GM04503 (cell line): ENCODE data around the gene PI3.

Source experiments
- DNase-seq: peaks from one replicate; pipeline ENCODE4 v3.0.0-alpha.2; 2012; ENCODE audit warnings: low read depth

PI3 gene

DNA sequence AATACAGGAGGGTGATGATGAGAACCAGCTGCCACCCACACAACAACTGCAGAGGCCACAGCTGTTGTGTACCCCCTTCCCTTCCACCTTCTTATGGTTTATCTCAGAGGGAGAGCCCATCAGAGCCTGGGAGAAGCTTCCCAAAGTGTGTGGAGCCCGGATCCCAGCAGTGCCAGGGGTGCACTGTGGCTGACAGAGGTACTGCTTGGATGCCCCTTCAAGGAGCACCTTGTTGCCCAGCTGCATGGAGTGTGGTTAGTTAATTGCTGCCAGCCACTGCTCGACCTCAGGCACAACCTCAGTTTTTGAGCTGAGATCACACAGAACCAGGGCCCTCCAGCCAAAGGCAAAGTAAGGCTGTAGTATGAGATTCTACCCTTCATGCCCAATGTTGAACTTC lies 13.0 kb downstream of the PI3 start:
- no peak for DNase-seq

DNA sequence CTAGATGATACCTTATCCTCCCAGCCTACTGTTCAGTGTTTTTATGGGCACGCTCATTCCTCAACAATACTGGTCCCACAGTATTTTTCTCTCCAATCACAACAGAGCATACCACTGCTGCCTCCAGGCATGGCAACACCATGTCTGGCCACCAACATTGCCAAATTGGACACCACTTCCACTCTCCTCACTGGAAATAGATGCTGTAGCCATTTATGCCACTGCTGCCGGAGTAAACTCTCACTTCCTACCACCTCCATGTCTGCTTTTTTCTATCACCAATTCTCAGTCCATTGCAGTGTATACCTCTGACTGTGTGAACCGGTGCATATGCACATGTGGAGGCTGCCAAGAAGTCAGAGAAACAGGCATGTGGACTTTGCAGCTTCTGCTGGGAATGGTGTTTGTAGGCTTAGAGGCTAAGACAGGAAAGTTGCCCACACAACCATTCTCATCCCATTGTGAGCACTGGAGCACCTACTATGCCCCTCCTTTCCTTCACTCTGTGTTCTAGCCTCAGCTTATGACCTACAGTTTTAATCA lies 14.4 kb downstream of the PI3 start:
- DNase-seq: no peak

DNA sequence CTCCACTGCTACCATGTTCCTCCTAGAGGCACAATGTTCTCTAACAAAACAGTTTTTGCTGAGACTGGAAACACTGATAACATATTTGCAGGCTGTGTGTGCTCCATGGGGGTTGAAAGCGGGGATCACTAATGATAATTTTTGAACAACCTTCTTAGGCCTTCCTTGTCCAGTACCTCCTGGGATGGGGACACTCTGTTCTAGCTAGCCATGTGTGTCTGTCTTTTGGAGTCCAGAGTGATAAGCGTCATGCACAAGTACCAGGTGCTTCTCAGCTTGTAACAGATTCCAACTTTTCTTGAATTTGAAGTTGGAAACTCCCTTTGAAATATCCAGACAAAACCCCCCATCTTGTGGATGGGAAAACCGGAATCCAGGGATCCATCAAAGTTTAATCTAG lies 15.2 kb downstream of the PI3 start:
- no peak for DNase-seq

DNA sequence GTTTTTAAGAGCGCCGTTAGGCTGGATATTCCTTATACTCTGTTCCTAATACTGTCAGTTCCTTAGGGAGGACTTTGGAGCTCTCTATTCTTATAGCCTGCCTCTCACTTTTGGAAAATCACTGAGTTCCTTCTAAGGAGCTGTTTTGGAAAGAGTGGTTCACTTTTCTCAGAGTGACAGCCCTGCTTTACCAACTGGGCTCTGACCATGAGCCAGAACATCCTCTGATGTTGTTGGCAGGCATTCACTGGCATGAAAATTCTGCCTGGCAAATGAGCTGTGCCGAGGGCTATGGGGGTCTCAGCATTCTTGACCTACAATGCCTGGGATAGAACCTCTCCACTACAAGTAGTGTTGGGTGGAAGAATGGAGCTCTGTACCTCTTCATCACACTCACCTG lies 17.2 kb downstream of the PI3 start:
- DNase-seq: no peak

DNA sequence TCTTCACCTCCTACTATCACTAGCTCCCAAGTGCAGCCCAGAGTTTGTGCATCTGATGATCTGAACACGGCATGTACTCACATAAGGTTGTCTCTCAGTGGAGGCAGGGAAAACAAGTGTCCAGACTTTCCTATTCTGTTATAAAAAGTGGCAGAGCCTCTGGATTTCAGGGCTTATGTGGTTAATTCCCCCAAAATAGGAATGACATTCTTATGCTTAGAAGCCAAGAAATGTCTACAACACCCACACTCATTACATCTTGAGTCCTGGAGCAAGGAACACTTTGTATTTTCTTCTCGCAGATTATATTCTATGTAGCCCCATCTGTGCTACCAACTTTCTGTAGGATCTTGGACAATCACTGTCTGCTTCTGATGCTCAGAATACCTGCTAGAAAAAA lies 18.6 kb downstream of the PI3 start:
- DNase-seq: no peak

DNA sequence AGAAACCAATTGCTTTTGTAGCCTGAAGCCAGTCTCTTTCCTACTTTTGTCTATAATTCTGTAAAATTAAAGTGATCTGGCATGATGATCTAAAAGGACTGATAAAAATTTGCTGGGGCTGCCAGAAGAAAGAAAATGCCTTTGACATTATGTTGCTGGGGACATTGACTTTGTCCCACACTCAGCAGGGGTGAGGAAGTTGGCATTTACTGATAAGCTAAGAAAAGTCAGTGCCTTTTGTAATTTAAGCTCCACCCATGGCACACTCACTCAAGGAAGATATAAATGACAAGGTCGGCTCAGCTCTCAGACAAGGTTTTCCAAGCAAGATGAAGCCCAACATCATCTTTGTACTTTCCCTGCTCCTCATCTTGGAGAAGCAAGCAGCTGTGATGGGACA lies 32.0 kb downstream of the PI3 start, which contains the start of gene SEMG1:
Gene SEMG1 (plus strand): TSS at position 309 of the 400 bp plus-strand sequence. CDS start 21 bp downstream, at position 330.
- DNase-seq: no peak

DNA sequence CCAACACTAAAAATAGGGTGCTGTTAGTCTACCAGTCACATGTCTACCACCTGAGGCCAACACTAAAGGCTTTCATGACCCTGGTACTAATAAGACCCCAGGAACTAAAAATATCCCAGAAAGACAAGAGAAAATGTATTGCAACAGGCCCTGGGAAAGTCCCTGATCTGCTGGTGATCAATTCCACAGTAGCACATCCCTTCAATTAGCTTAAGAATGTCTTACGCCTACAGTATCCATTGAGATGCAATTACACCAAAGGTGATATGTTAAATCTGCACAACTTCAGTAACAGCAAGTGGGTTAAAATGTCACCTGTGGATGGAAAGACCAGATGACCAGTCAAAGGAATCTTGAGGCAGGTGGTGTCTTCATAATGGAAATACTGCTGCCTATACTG lies 35.2 kb downstream of the PI3 start:
- no peak for DNase-seq

DNA sequence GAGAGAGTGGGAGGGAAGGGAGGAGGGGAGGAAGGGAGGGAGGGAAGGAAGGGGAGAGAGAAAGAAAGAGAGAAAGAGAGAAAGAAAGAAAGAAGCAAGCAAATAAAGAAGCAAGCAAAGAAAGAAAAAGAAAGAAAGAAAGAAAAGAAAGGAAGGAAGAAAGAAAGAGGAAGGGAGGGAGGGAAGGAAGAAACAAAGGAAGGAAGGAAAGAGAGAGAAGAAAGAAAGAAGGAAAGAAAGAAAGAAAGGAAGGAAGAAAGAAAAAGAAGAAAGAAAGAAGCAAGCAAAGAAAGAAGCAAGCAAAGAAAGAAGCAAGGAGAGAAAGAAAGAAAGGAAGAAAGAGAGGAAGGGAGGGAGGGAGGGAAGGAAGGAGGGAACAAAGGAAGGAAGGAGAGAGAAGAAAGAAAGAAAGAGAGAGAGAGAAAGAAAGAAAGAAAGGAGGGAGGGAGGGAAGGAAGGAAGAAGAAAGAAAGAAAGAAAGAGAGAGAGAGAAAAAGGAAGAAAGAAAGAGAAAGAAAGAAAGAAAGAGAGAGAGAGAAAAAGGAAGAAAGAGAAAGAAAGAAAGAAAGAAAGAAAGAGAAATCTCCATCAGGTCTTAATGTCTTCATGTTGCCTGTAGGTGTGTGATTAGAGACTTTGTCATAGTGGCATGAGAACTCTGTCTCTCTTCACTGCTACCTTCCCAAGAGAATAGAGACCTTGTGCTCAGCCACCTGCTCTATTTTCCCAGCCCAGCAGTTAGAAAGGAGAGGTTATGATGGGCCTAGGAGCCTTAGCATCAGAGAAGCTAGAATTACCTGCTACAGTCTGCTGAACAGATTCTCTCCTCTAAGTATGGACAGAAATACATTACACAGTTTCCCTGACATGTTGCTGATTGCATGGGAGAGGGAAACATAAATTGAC lies 37.1 kb downstream of the PI3 start:
- DNase-seq: no peak

DNA sequence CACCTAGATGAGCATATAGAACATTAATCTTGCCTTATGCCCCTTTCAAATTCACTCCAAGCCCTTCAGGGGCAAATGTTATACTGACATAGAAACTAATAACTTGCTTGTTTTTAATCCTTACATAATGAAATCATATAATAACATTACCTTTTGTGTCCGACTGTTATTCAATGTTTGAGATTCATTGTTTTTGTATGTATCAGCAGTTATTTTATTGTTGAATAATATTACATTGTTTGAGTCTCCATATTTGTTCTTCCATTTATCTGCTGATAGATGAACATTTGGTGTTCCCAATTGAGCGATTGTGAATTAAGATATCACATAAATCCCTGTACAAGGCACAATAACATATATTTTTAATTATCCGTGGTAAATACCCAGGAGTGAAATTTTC lies 38.1 kb downstream of the PI3 start:
- no peak for DNase-seq

DNA sequence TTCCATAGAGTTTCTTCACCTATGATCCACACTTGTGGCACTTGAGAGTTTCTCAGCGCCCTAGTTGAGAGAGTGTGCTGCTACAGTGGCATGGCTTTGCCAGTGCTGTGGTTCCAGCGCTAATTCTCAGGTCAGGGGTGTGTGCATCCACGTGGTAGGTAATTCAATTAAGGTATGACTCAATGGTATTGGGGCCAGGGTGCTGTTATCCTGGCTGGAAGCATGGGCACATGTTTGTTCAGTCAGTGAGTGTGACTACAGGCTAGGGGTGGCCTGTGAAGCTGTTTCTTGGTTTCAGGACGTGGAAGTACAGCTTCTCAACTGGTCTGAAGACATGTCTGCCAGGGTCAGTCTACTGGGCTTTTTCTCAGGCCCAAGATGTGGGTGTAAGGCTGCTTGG lies 43.4 kb downstream of the PI3 start:
- DNase-seq: no peak

DNA sequence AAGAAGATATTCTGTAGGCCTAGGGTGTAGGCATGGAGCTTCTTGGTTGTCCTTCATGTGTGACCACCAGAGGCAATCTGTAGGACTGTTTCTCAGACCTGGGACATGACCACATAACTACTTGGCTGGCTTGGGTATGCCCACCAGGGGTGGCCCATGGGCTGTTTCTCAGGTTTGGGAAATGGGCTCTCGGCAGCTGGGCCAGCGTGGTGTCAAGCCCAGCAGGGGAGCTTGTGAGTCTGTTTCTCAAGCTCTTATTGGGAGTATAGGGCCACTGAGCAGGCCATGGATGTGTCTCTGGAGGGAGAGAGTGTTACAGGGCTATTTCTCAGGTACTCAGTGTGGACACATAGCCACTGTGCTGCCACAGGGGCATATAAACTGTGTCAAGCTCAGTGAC lies 43.9 kb downstream of the PI3 start:
- DNase-seq: no peak

DNA sequence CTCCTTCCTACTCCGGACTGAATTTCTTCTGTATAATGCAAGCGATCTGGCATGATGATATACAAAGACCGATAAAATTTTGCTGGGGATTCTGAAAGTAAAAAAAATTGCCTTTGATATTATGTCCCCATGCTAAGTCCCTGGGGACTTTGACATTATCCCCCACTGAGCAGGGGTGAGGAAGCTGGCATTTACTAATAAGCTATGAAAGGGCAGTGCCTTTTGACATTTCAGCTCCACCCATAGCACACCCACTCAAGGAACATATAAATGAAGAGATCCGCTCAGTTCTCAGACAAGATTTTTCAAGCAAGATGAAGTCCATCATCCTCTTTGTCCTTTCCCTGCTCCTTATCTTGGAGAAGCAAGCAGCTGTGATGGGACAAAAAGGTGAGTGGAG lies 46.4 kb downstream of the PI3 start, which contains the start of gene SEMG2:
Gene SEMG2 (plus strand): TSS at position 298 of the 400 bp plus-strand sequence. CDS start 17 bp downstream, at position 315.
- DNase-seq: no peak

DNA sequence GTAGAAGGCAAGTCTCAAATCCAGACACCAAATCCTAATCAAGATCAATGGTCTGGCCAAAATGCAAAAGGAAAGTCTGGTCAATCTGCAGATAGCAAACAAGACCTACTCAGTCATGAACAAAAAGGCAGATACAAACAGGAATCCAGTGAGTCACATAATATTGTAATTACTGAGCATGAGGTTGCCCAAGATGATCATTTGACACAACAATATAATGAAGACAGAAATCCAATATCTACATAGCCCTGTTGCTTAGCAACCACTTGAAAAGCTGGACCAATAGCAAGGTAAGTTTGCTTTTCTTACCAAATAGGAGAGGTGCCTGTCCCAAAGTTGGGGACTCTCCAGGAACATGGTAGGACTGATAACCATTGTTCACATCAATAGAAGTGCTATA lies 48.4 kb downstream of the PI3 start:
- no peak for DNase-seq
